T47D (cell line): ENCODE measurements around the gene SACM1L.

ENCODE experiments used
- DNase-seq, 2 experiments: peaks; one replicate each; pipeline versions ENCODE4 v3.0.0 to v3.0.0-alpha.2; 2011 to 2012; ENCODE audit warnings: low read depth in 1 of 2, low spot score in 1 of 2
- JUND ChIP-seq: IDR thresholded peaks from 2 replicates; pipeline ENCODE4 v1.6.1; 2012; ENCODE audit warnings: low read depth
- in situ Hi-C: cut with HindIII; loops from 2 replicates; pipeline ENCODE4 v1.10.0; 2016; ENCODE audit warnings: low sequenced_read_pairs, low pct_unique_long_range_greater_than_20kb

The SACM1L gene

GRCh38 chr3:45712434-45713110 lies 23.4 kb downstream of the SACM1L start:
- no peak for DNase-seq
- no peak for TF ChIP-seq JUND
- in situ Hi-C loops = no loop called here

DNA sequence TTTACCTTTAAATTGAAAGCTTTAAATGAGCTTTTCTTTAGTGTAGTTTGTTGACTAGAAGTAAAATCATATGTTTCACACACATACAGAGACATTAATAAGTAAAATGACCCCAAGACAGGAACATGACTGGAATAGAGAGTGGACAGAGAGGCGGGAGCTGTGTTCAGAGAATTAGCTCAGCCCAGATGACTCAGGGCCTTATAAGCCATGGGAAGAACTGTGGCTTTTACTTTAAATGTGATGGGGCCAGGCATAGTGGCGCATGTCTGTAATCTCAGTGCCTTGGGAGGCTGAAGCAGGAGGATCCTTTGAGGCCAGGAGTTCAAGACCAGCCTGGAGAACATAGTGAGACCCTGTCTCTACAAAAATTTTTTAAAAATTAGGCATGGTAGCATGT lies 26.7 kb downstream of the SACM1L start:
- in situ Hi-C loops = no loop called here
- no peak for DNase-seq

GRCh38 chr3:45716790-45717336 lies 27.7 kb downstream of the SACM1L start:
- TF ChIP-seq JUND = no peak
- DNase-seq = no peak
- in situ Hi-C loops = no loop called here

More for the DNA sequence above, 26.7 kb downstream of the SACM1L start:
- no peak for TF ChIP-seq JUND

DNA sequence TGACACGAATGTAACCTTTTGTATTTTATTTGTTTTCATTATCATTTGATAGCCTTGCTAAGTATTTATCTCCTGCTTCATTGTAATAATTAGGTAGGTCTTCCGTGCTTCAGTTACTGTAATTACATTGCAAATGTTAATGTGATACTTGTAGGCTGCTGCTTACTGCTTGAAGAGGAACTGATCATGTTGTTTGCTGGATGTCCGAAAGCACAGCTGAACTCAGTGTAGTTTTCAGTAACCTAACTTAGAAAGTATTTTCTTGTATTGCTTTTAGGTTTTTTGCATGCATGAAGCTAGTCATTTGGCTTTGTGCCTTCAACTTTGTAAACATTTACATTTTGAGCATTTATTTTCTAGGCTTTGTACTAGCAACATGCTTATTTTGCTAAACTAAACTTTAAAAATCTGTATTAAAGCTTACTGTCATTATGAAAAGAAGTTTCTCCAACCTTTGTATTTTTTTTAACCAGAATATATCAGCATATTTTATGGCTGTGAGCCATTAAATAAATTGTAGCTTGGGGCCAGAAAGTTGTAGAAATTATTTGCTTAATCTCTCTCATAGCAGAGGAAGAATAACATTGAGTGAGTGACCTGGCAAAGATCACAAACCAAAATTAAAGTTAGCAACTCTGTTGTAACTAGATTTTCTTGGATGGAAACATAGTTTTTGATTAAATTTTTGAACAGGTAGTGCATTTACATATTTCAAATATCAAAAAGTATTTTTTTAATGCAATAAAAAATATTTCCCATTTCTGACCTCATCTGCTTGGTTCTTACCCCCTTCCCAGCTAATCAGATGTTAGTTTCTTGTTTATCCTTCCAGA lies 30.7 kb downstream of the SACM1L start:
- TF ChIP-seq JUND = no peak
- in situ Hi-C loops = no loop called here
- no peak for DNase-seq

GRCh38 chr3:45724911-45725310 lies 35.7 kb downstream of the SACM1L start:
- no peak for TF ChIP-seq JUND
- DNase-seq = no peak
- in situ Hi-C loops = no loop called here

DNA sequence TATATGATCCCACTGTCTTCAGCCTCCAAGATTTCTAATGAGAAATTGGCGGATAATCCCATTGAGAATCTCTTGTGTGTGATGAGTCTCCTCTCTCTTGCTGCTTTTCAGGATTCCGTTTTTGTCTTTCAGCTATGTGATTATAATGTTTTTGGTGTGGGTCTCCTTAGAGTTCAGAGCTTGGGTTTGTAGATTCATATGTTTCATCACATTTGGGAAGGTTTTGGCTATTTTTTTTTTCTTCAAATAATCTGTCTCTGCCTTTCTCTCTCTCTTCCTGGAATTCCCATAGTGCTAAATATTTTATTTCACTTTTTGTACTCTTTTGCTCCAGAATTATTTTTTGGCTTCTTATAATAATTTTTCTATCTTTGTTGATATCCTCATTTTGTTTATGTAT lies 40.4 kb downstream of the SACM1L start:
- DNase-seq = no peak
- TF ChIP-seq JUND = no peak
- in situ Hi-C loops = no loop called here

DNA sequence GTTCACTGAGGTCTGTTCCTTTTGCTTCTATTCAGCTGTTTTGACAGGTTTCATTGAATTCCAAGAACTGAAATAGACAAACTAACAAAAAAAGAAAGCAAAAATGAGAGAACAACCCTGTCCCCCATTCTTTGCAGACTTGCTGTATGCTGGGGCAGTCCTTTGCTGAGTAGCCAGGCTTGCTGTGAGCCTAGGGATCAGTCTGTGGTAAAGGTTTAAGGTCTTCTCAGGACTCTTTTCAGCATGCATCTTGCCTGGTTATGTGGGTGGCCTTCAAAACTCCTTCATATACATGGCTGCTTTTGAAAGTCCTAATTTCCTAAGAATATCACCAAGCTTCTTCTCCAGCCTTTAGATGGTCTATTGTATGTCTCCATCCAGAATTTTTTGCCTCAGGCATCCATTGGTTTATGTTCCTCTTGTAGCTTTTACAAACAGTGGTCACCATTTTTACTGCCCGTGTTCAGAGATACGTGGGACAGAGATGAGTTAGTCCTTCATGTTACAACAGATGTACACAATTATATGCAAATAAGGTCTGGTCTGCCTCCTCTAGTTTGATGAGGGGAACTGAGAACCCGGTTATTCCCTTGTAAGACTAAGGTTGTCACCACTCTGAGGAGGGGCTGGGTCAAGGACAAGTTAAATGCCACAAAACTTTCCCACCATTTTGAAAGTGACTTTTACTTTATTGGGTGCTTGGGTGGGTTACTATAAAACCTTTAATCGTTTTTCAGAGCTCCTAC lies 41.4 kb downstream of the SACM1L start:
- TF ChIP-seq JUND = no peak
- in situ Hi-C loops = no loop called here
- DNase-seq = no peak

DNA sequence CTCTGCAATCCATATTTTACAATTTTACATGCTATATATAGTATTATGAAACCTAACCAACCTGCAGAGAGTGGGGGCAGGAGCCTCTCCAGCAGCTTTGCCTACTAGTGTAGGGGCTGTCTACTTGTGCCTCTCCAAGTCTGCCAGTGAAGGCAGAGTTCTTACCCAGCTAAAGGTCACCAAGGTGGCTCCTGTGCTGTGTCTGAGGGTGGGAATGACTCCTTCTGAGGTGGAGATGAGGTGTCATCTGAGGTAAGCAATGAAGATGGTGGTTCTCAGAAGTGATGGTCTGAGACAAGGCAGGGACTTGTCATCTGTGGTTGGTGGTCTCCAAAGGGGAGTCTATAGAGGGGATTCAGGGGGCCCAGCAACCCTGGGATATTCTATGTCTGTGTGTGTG lies 47.5 kb downstream of the SACM1L start:
- in situ Hi-C loops = no loop called here
- no peak for TF ChIP-seq JUND
- no peak for DNase-seq

DNA sequence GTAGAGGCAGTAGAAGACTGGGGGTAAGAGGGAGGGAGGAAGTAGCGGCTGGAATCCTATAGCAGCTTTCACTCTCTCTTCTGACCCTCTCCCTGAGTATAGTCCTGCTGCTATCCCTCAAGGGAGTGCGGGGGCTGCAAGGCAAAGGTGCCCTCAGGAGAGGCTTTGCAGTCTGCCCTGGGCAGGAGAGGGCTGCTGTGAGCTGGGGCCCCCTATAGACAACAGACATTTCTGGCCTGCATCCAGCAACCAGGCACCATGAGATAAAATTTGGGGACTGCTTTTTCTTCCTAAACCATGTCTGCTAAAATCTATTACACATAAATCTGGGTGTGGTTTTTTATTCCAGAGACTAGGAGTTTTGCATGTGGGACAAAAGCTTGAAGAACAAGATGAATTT lies 48.0 kb downstream of the SACM1L start:
- TF ChIP-seq JUND = no peak
- in situ Hi-C loops = no loop called here
- no peak for DNase-seq

DNA sequence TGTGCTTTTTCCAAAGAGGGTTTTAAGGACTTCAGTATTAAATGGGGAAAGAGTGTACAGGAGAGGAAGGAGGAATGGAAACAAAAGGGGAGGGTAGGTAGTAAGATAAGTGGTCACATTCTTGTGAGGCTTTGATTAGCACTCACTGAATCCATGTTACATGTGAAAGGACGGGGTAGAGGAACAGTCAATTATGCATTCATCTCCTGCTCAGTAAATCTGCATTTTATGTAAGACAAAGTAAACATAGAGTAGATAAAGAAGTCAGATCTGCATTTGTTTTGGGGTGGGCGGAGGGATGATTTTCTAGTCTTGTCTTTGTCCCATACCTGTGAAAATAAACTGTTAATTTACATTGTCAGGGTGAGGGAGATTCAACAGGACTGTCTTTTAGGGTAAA lies 50.8 kb downstream of the SACM1L start:
- no peak for DNase-seq
- TF ChIP-seq JUND = no peak
- in situ Hi-C loops = no loop called here

DNA sequence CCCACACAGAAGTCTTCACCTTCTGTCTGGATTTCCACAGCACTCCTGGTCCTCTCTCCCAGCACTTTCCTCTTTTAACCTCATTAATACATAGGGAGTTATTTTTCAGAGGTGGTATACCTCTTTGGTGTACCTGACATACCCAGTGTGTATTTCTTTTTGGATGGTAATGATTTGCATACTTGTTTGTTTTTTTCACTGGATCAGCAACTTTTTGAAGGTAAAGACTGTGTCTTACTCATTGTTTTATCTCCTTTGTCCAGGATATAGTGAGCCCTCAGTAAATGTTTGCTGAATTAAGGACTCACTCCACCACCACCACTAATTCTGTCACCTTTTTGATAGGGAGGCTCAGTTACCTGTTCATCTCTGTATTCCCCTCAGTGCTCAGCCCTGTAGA lies 52.1 kb downstream of the SACM1L start:
- DNase-seq = no peak
- in situ Hi-C loops = no loop called here
- no peak for TF ChIP-seq JUND

GRCh38 chr3:45741742-45742460 lies 52.7 kb downstream of the SACM1L start:
- in situ Hi-C loops = no loop called here
- no peak for DNase-seq

More at GRCh38 chr3:45741742-45742460, 52.7 kb downstream of the SACM1L start:
- TF ChIP-seq JUND = no peak
